Measurements from ENCODE around the gene DACH1.

- TF ChIP-seq CTCF (IDR thresholded peaks at IDR 0.05 in 4 of 5, conservative IDR thresholded peaks at IDR 0.05 in 1 of 5) (no peak), POLR2A (IDR thresholded peaks at IDR 0.05) (no peak)
Observed at GRCh38 chr13:71593566-71593965, 273.4 kb downstream of the DACH1 start.
